Thoracic aorta (tissue), 2 donors: ENCODE results near the gene CHMP1B. TPM values are rescaled to one million over a fixed set of nuclear protein-coding genes. Genes with fewer than 3 reads are reported as not detected.
A peak's percentile ranks its signal among the peaks of the same experiment; 100 is the strongest.

ENCODE experiments used
- ATAC-seq: fragments of 150-250 bp; one replicate; pipeline ENCODE4 v1.8.0; 2017; ENCODE audit warnings: low read depth; ENCODE audit not compliant: insufficient number of reproducible peaks, low FRiP score
- DNase-seq: peaks from one replicate; pipeline ENCODE4 v3.0.0-alpha.2; 2020; ENCODE audit warnings: low spot score
- H3K27ac ChIP-seq, 2 donors: fragments of 200-600 bp; sonication (generic); 1 replicate in 1 of 2; 2 replicates in 1 of 2; pipeline ENCODE4 v1.5.1; 2016; ENCODE audit warnings: mild to moderate bottlenecking in 2 of 2, moderate library complexity in 2 of 2
- H3K27me3 ChIP-seq: fragments of 200-600 bp; sonication (generic); replicated peaks from 2 replicates; pipeline ENCODE4 v1.6.0; 2016; ENCODE audit warnings: mild to moderate bottlenecking; ENCODE audit not compliant: insufficient read depth
- H3K36me3 ChIP-seq: fragments of 200-600 bp; sonication (generic); one replicate; pipeline ENCODE4 v1.5.1; 2016
- H3K4me1 ChIP-seq, 2 donors: fragments of 200-600 bp; sonication (generic); 1 replicate in 1 of 2; 2 replicates in 1 of 2; pipeline versions ENCODE4 v1.5.1 to v1.6.0; 2016; ENCODE audit warnings: low read depth in 2 of 2, mild to moderate bottlenecking in 1 of 2; ENCODE audit not compliant: control insufficient read depth in 1 of 2
- H3K4me3 ChIP-seq: fragments of 200-600 bp; sonication (generic); 2 replicates; pipeline ENCODE4 v1.5.1; 2016; ENCODE audit warnings: mild to moderate bottlenecking
- H3K9me3 ChIP-seq: fragments of 200-600 bp; sonication (generic); 2 replicates; pipeline ENCODE4 v1.5.1; 2016
- CTCF ChIP-seq: fragments of 200-600 bp; sonication (generic); IDR thresholded peaks from one replicate; pipeline ENCODE4 v1.5.1; 2019; ENCODE audit warnings: antibody characterized with exemption
- total RNA-seq, 2 donors: library from RNA; depleted of rRNA; stranded (reverse); fragments of >200 nt; gene quantifications; one replicate each; pipeline versions ENCODE4 v1.1.0 to v1.2.3, GENCODE V29; 2016

CHMP1B gene
- 10 to 100 TPM; 41.8 to 59.8 TPM for total RNA-seq

GRCh38 chr18:11851146-11851805, at the start of gene CHMP1B:
TSS of gene CHMP1B (plus strand) at chr18:11851413. CDS start at chr18:11851512, 99 bp downstream.
- ATAC-seq (peak; percentile 84), DNase-seq (peak; percentile 92)
- Histone ChIP-seq H3K9me3 (no peaks in the 10 kb centered on the region), H3K27me3 (no peaks in the 10 kb centered on the region), H3K4me3 (peak within 1 kb of the TSS; percentile 84), H3K27ac (peak within 1 kb of the TSS; percentile 96 to 99), H3K36me3 (no peaks in the 10 kb centered on the region), H3K4me1 (peaks cover 16 to 36% of the 10 kb centered on the region in 2 donors)
- TF ChIP-seq CTCF, result no peak

GRCh38 chr18:11801573-11801972, 49.6 kb upstream of the CHMP1B start:
- Histone ChIP-seq H3K27ac (no peak overlapping the region), H3K9me3 (no peaks in the 10 kb centered on the region), H3K4me1 (no peaks in the 10 kb centered on the region), H3K4me3 (no peak overlapping the region), H3K36me3 (no peaks in the 10 kb centered on the region), H3K27me3 (no peaks in the 10 kb centered on the region)
- DNase-seq (no peak), ATAC-seq (no peak)
- no peak for TF ChIP-seq CTCF

GRCh38 chr18:11802158-11802557, 49.1 kb upstream of the CHMP1B start:
- Histone ChIP-seq H3K36me3 (no peaks in the 10 kb centered on the region), H3K9me3 (no peaks in the 10 kb centered on the region), H3K4me1 (no peaks in the 10 kb centered on the region), H3K4me3 (no peak overlapping the region), H3K27ac (no peak overlapping the region), H3K27me3 (no peaks in the 10 kb centered on the region)
- TF ChIP-seq CTCF, result no peak
- no peak for ATAC-seq
- no peak for DNase-seq

GRCh38 chr18:11802586-11802985, 48.6 kb upstream of the CHMP1B start:
- H3K4me3 ChIP-seq, result no peak overlapping the region
- no peak for ATAC-seq
- no peak overlapping the region for H3K27ac ChIP-seq
- H3K36me3 ChIP-seq, result no peaks in the 10 kb centered on the region
- DNase-seq, result no peak
- H3K27me3 ChIP-seq, result no peaks in the 10 kb centered on the region
- no peaks in the 10 kb centered on the region for H3K4me1 ChIP-seq
- TF ChIP-seq CTCF, result no peak
- no peaks in the 10 kb centered on the region for H3K9me3 ChIP-seq

GRCh38 chr18:11807233-11807632, 44.0 kb upstream of the CHMP1B start:
- H3K36me3 ChIP-seq, result no peaks in the 10 kb centered on the region
- H3K4me3 ChIP-seq, result no peak overlapping the region
- no peaks in the 10 kb centered on the region for H3K4me1 ChIP-seq
- TF ChIP-seq CTCF, result no peak
- H3K27me3 ChIP-seq, result no peaks in the 10 kb centered on the region
- no peaks in the 10 kb centered on the region for H3K9me3 ChIP-seq
- H3K27ac ChIP-seq, result no peak overlapping the region
- ATAC-seq, result no peak
- no peak for DNase-seq
